NB4 (cell line): ENCODE measurements around the gene SMIM44.

Source experiments
- DNase-seq: peaks from one replicate; pipeline ENCODE4 v3.0.0; 2010; ENCODE audit warnings: low read depth
- H3K4me3 ChIP-seq: one replicate; pipeline ENCODE4 v1.5.1; 2011; ENCODE audit warnings: mild to moderate bottlenecking, low read depth, low read length, moderate library complexity
- MYC ChIP-seq: IDR thresholded peaks from 2 replicates; pipeline ENCODE4 v1.6.1; 2011; ENCODE audit warnings: low read depth, low read length
- POLR2A ChIP-seq: IDR thresholded peaks from 2 replicates; pipeline ENCODE4 v1.6.1; 2011; ENCODE audit warnings: mild to moderate bottlenecking; ENCODE audit not compliant: insufficient read length; ENCODE audit errors: extremely low read depth
- TF ChIP-seq, protein P1 (sequence below): IDR thresholded peaks from 2 replicates; pipeline ENCODE4 v1.6.1; 2011; ENCODE audit warnings: low read depth, low read length
- TF ChIP-seq, protein P2 (sequence below): IDR thresholded peaks from one replicate; pipeline ENCODE4 v1.5.1; 2012; ENCODE audit warnings: low read depth, low read length

SMIM44 gene

DNA sequence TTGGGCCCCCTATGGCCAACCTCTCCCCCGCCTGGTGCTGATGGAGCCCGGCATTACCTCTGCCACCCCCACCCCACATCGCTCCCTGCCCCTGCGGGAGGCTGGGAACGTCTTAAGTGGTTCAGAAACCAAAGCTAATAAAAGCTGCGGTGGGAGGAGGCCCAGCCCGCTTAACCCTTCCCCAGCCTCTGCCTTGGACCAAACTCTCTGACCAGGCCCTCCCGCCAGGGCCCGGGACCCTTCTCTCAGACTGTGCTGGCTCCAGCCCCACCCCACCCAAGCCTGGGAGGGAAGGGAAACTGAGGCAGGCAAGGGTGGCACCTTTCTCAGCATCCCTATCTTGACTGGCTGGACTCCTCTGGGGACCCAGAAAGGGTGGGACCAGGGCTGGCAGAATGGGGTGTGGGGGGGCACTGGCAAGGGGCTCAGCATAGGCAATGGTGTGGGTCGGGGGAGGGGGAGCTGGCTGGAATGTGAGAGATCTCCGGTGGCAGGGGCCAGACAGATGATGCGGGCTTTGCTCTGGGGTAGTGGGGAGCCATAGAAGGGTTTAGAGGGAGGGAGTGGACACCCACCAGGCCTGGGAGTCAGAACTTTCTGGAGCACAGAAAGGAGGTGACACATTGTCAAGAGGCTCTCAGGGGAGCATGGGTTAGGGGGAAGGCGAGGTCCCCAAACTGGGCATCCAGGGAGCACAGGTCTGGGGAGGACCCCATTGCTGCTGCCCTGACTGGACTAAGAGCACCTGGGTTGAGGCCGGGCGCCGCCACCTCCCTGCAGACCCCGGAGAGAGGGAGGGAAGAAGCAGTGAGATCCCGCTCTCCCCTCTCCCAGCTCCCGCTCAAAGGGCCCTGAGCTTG is 24.8 kb downstream of the SMIM44 start:
- H3K4me3 ChIP-seq: no peak overlapping the region
- no peak for DNase-seq
- TF ChIP-seq, protein P1, sequence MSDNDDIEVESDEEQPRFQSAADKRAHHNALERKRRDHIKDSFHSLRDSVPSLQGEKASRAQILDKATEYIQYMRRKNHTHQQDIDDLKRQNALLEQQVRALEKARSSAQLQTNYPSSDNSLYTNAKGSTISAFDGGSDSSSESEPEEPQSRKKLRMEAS: no peak
- TF ChIP-seq POLR2A: no peak
- TF ChIP-seq MYC: no peak
- TF ChIP-seq, protein P2, sequence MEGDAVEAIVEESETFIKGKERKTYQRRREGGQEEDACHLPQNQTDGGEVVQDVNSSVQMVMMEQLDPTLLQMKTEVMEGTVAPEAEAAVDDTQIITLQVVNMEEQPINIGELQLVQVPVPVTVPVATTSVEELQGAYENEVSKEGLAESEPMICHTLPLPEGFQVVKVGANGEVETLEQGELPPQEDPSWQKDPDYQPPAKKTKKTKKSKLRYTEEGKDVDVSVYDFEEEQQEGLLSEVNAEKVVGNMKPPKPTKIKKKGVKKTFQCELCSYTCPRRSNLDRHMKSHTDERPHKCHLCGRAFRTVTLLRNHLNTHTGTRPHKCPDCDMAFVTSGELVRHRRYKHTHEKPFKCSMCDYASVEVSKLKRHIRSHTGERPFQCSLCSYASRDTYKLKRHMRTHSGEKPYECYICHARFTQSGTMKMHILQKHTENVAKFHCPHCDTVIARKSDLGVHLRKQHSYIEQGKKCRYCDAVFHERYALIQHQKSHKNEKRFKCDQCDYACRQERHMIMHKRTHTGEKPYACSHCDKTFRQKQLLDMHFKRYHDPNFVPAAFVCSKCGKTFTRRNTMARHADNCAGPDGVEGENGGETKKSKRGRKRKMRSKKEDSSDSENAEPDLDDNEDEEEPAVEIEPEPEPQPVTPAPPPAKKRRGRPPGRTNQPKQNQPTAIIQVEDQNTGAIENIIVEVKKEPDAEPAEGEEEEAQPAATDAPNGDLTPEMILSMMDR: no peak

DNA sequence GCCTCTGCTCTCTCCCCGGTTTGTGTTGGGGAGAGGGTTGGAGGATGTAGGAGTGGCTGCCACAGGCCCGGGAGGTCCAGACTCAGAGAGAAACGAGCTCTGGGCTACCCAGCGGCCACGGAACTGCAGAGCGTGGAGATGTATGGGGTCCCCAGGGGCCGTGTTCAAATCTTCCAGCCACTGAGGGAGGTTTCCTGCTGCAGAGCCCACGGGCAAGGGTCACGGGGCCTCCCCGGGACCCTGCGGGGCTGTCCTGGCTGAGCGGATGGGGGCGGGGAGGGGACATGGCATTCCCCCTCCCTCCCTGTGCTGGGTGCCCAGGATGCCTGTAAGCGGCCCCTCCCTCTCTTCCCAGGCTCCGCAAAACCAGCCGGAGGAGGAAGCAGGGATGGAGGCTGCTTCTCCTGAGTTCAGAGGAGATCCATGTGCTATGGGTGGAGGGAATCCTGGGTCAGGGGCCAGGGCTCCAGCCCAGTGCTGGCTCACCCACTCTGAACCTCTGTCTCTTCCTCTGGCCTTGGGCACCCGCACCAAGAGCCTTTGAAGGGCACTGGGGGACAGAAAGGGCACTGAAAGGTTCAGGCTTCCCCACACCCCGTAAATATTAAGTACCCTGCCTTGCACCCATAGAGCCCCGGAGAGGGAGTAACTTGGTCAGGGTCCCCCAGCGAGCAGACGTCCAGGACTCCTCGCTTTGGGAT is 25.6 kb downstream of the SMIM44 start:
- no peak overlapping the region for H3K4me3 ChIP-seq
- TF ChIP-seq, protein P1: no peak
- TF ChIP-seq POLR2A (no peak), MYC (no peak)
- TF ChIP-seq, protein P2: no peak
- no peak for DNase-seq

DNA sequence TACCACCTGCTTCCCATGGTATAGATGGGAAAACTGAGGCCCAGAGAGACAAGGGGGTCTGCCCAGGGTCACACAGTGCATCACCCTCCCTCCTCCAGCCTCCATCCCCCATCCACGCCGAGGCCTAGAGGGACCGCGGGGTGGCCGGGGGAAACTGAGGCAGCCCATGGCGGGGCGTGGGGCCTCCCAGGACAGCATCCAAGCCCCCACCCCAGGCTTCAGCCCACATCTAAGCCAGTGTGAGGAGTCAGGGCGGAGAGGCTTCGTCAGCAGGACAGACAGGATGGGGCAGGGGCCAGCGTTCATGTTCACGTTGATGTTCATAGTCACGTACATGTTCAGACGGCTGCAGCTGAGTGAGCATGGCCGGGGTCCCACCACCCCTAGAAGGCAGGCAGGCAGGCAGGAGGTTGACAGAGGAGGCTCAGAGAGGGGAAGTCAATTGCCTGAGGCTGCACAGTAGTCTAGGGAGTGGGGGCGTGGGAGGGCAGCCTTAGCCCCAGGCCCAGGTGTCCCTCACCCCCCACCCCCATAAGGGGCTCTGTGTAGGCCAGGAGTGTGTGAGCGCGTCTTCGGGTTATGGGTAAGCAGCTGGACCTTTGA is 26.2 kb downstream of the SMIM44 start:
- no peak for DNase-seq
- no peak overlapping the region for H3K4me3 ChIP-seq
- TF ChIP-seq, protein P1: no peak
- TF ChIP-seq POLR2A: no peak

DNA sequence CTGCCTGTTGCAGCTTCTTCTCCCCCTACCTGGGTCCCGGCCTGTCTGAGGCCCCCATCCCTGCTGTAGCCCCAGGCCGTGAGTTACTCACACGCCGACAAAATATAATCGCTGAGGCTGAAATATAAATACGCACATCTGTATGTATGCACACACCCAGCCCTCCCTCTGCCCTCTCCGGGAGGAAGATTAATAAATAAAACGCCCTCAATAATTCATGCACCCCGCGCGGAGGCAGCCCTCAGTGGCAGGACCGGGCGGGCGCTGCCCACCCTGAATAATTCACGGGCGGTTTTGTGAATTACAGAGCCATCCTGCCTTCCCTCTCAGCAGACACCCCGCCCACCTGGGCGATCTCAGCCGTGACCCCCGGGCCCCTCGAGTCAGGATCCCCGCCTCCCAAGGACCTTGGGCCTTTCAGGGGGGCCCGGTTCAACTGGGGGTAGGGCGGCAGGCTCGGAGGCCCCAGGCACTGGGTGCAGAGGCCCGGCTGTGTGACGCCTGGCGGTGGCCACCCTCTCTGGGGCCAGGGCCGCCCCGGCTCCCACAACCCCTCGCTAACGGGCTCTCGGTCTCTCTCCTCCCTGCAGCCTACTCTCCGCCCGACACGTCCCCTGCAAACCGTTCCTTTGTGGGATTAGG is 27.2 kb downstream of the SMIM44 start:
- no peak overlapping the region for H3K4me3 ChIP-seq
- no peak for DNase-seq
- no peak for TF ChIP-seq MYC
- no peak for TF ChIP-seq POLR2A
- TF ChIP-seq, protein P1: no peak
- TF ChIP-seq, protein P2: no peak

DNA sequence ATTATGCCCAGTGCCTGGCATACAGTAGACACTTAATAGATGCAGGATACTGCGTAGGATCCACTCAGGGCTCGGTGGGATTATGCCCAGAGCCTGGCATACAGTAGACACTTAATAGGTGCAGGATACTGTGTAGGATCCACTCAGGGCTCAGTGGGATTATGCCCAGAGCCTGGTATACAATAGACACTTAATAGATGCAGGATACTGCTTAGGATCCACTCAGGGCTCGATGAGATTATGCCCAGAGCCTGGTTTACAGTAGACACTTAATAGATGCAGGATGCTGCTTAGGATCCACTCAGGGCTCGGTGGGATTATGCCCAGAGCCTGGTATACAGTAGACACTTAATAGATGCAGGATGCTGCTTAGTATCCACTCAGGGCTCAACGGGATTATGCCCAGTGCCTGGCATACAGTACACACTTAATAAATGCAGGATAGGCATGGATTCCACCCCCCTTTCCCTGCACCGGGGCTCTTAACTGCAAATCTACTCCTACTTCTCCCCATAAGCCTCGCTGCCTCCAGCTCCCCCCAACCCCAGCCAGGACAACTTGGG is 27.8 kb downstream of the SMIM44 start:
- no peak for TF ChIP-seq POLR2A
- TF ChIP-seq MYC: no peak
- H3K4me3 ChIP-seq: no peak overlapping the region
- DNase-seq: no peak

DNA sequence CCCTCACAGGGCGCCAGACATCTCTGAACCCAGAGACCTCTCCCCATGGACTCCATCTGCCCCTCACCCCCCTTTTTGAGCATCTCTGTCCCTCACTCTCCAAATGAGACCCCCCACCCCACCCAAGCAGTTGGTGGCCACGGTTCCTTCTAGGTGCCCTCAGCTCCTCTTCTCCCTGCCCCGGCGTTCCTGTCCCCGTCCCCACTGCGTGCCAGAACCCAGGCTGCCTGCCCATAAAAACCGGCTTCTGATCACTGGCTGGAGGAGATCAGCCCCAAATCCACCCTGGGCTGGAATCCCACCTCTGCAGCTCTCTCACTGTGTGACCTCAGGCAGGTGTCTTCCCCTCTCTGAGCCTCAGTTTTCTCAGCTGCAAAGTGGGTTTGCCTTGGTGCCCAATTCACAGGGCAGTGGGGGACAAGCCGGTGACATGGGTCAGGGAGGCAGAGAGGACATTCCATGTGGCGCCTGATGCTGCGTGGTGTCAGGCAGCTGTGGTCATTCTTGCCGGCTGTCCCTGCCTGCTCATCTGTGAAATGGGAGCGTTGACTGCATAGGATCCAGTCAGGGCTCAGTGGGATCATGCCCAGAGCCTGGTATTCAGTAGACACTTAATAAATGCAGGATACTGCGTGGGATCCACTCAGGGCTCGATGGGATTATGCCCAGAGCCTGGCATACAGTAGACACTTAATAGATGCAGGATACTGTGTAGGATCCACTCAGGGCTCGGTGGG is 28.4 kb downstream of the SMIM44 start:
- no peak for DNase-seq
- TF ChIP-seq, protein P1: no peak
- TF ChIP-seq MYC (no peak), POLR2A (no peak)
- TF ChIP-seq, protein P2: no peak
- H3K4me3 ChIP-seq: no peak overlapping the region
